Lower leg skin (tissue), 4 donors: ENCODE results near the gene FGFRL1. TPM values are rescaled to one million over a fixed set of nuclear protein-coding genes. Genes with fewer than 3 reads are reported as not detected.

Experiments
- DNase-seq, 2 donors: peaks; one replicate each; pipeline ENCODE4 v3.0.0-alpha.2; 2019; ENCODE audit warnings: low spot score in 2 of 2
- H3K4me3 ChIP-seq: fragments of 200-600 bp; sonication (generic); 2 replicates; pipeline ENCODE4 v1.5.1; 2017; ENCODE audit warnings: mild to moderate bottlenecking, low read depth; ENCODE audit not compliant: poor library complexity, severe bottlenecking
- CTCF ChIP-seq, 3 donors: fragments of 450-650 bp; IDR thresholded peaks; one replicate each; pipeline ENCODE4 v1.5.1; 2016; ENCODE audit warnings: antibody characterized with exemption in 3 of 3, mild to moderate bottlenecking in 3 of 3, moderate library complexity in 2 of 3
- POLR2A ChIP-seq, 2 donors: fragments of 450-650 bp; IDR thresholded peaks; one replicate each; pipeline ENCODE4 v1.6.1; 2016 to 2017; ENCODE audit warnings: antibody characterized with exemption in 2 of 2, mild to moderate bottlenecking in 1 of 2, moderate library complexity in 1 of 2
- WGBS, 2 donors: methylation state at CpG; one replicate each; pipeline ENCODE4 v1.1.5; 2018; 5-methylcytosine and 5-hydroxymethylcytosine counted together
- intact Hi-C: fragments of 100-400 bp; cut with DNase I; formaldehyde crosslinking; loops from one replicate; pipeline ENCODE4 v1.15.0; 2023; ENCODE audit warnings: low total_unique reads
- total RNA-seq, 4 donors: library from RNA; depleted of rRNA; stranded (reverse); fragments of >200 nt; gene quantifications; one replicate each; pipeline ENCODE4 v1.1.0, GENCODE V29; 2016

Gene FGFRL1
- total RNA-seq, 4 donors from 2014 or later, result 7.4 to 13.7 (median 10.7) TPM

- DNase-seq, result no peak
- 40 to 51% methylated on average over 7 to 10 of the region's 17 CpGs for WGBS, 2 donors
- H3K4me3 ChIP-seq, result no peak overlapping the region
- TF ChIP-seq POLR2A (IDR thresholded peaks at IDR 0.05) (no peak), CTCF (IDR thresholded peaks at IDR 0.05) (no peak)
- intact Hi-C loops, result no loop called here
Observed at GRCh38 chr4:1029529-1029928, 18.1 kb downstream of the FGFRL1 start.

- no peak overlapping the region for H3K4me3 ChIP-seq
- 33 to 75% methylated on average over 1 to 8 of the region's 12 CpGs for WGBS, 2 donors
- no peak for DNase-seq
- intact Hi-C loops, result loop anchor here (10.0 kb wide), 1 partner anchor 255 kb away; the partner anchor contains the start of gene MAEA
- TF ChIP-seq CTCF (IDR thresholded peaks at IDR 0.05), result no peak
- TF ChIP-seq POLR2A (IDR thresholded peaks at IDR 0.05), result no peak
Observed at GRCh38 chr4:1030031-1030430, 18.6 kb downstream of the FGFRL1 start.

GRCh38 chr4:1030559-1030958 lies 19.1 kb downstream of the FGFRL1 start:
- 68 to 70% methylated on average over 15 to 16 of the region's 16 CpGs for WGBS, 2 donors

GRCh38 chr4:1031346-1031745 lies 19.9 kb downstream of the FGFRL1 start:
- H3K4me3 ChIP-seq, result no peak overlapping the region
- intact Hi-C loops, result loop anchor here (10.0 kb wide), 1 partner anchor 253 kb away; the partner anchor contains the start of gene MAEA
- TF ChIP-seq CTCF (IDR thresholded peaks at IDR 0.05), result no peak
- TF ChIP-seq POLR2A (IDR thresholded peaks at IDR 0.05), result no peak
- no peak for DNase-seq
- 83 to 90% methylated on average over 6 to 7 of the region's 8 CpGs for WGBS, 2 donors

More at GRCh38 chr4:1030559-1030958, 19.1 kb downstream of the FGFRL1 start:
- H3K4me3 ChIP-seq, result no peak overlapping the region
- TF ChIP-seq POLR2A (IDR thresholded peaks at IDR 0.05) (no peak), CTCF (IDR thresholded peaks at IDR 0.05) (no peak)
- no peak for DNase-seq
- intact Hi-C loops, result loop anchor here (10.0 kb wide), 1 partner anchor 254 kb away; the partner anchor contains the start of gene MAEA

- 42 to 50% methylated on average over 28 to 36 of the region's 37 CpGs for WGBS, 2 donors
- intact Hi-C loops, result loop anchor here (10.0 kb wide), 1 partner anchor 253 kb away; the partner anchor contains the start of gene MAEA
Observed at GRCh38 chr4:1031956-1032795, 20.8 kb downstream of the FGFRL1 start.

More at GRCh38 chr4:1031956-1032795, 20.8 kb downstream of the FGFRL1 start:
- TF ChIP-seq CTCF (IDR thresholded peaks at IDR 0.05), result no peak
- no peak for TF ChIP-seq POLR2A (IDR thresholded peaks at IDR 0.05)
- no peak for DNase-seq
- no peak overlapping the region for H3K4me3 ChIP-seq
